ENCODE measurements around the gene NUB1.

The NUB1 gene

DNA sequence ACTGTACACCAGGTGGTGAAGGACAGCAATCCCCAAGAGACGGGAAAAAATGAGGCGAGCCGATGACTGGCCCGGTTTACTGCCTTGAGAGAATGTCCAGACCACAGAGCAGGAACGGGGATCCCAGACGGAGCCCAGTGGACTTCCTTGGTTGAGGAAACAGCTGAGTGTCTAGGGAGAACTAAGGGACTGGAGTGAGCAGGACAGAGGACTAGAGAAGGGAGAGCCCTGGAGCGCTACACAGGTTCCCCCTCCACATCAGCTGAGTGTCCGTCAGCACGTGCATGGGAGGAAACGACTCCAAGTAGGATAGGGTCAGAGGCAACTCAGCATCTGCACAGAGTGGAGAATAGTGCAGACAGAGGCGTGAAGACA is 75.3 kb downstream of the NUB1 start:
- H3K27ac ChIP-seq (ENCODE audit: low read depth, low read length), result no peak overlapping the region
- peaks cover 11% of the 10 kb centered on the region for H3K4me1 ChIP-seq (ENCODE audit: control insufficient read depth, insufficient read depth, low read length)
- no peaks in the 10 kb centered on the region for H3K9me3 ChIP-seq (ENCODE audit: control insufficient read depth, insufficient read depth, low read length)
- no peaks in the 10 kb centered on the region for H3K36me3 ChIP-seq (ENCODE audit: control insufficient read depth, insufficient read depth, low read length)
- H3K4me3 ChIP-seq (ENCODE audit: low read depth, low read length), result no peak overlapping the region
- H3K9ac ChIP-seq (ENCODE audit: low read depth, low read length), result no peak overlapping the region
- H3K27me3 ChIP-seq (ENCODE audit: control insufficient read depth, insufficient read depth, low read length), result peaks cover 49% of the 10 kb centered on the region

DNA sequence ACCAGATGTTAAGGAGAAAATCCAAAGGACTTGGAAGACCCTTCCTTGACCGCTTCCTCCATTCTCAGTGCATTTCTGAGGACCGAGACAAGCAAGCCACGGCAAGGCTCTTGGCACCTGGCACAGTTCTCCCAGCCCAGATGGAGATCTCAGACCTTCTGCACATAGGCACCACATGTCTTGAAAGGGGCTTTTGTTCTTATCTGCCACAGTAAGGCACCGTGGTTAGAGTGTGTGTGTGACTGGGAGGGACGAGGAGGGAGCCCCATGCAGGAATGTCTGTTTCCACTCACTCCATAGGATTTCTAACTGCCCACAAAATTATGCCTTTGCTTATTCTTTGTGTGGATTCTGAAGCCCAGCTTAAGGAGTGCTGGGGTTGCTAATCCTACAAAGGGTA is 78.5 kb downstream of the NUB1 start:
- H3K27ac ChIP-seq (ENCODE audit: low read depth, low read length), result no peak overlapping the region
- no peaks in the 10 kb centered on the region for H3K9me3 ChIP-seq (ENCODE audit: control insufficient read depth, insufficient read depth, low read length)
- H3K4me3 ChIP-seq (ENCODE audit: low read depth, low read length), result no peak overlapping the region
- H3K4me1 ChIP-seq (ENCODE audit: control insufficient read depth, insufficient read depth, low read length), result peaks cover 9% of the 10 kb centered on the region; the same call in 1 of the 2 replicates
- H3K9ac ChIP-seq (ENCODE audit: low read depth, low read length), result no peak overlapping the region
- peaks cover 26% of the 10 kb centered on the region for H3K27me3 ChIP-seq (ENCODE audit: control insufficient read depth, insufficient read depth, low read length)
- no peaks in the 10 kb centered on the region for H3K36me3 ChIP-seq (ENCODE audit: control insufficient read depth, insufficient read depth, low read length)

DNA sequence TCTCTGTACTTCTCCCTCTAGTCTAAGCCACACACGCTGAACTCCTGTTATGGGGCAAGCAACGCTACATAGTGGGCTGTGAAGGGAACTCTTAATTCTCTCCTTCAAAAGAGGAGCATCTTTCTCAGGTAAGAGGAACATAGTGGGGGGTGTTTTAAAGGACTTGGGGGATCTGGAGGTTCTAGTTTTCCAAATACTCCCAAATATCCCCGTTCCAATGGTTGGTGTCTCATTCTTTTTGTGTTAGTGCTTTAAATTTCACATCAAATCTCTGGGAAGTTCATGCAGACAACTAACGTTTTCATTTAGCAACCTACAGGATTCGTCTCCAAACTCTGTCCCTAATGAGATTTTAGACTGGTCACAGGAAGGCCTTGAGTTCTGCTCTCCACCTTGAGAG is 80.6 kb downstream of the NUB1 start:
- H3K27me3 ChIP-seq (ENCODE audit: control insufficient read depth, insufficient read depth, low read length), result peaks cover 6% of the 10 kb centered on the region; the same call in 1 of the 2 replicates
- H3K36me3 ChIP-seq (ENCODE audit: control insufficient read depth, insufficient read depth, low read length), result no peaks in the 10 kb centered on the region
- H3K27ac ChIP-seq (ENCODE audit: low read depth, low read length), result no peak overlapping the region
- H3K9ac ChIP-seq (ENCODE audit: low read depth, low read length), result no peak overlapping the region
- no peaks in the 10 kb centered on the region for H3K4me1 ChIP-seq (ENCODE audit: control insufficient read depth, insufficient read depth, low read length)
- H3K9me3 ChIP-seq (ENCODE audit: control insufficient read depth, insufficient read depth, low read length), result no peaks in the 10 kb centered on the region
- H3K4me3 ChIP-seq (ENCODE audit: low read depth, low read length), result no peak overlapping the region

DNA sequence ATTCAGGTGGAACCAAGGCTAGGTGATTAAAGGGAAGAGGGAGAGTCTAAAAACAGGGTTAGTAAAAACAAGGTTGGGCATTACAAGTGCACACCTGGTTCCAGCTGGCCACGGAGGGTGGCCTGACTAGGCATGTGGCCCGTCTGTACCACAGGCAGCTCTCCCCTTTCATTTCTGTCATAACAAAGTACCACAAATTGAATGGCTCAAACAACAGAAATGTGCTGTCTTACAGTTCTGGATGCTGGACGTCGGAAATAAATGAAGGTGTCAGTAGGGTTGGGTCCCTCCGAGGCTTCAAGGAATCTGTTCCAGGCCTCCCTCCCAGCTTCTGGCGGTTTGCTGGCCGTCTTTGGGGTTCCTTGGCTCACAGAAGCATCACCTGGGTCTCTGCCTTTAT is 81.6 kb downstream of the NUB1 start:
- Histone ChIP-seq H3K4me1 (ENCODE audit: control insufficient read depth, insufficient read depth, low read length) (peaks cover 5% of the 10 kb centered on the region; the same call in 1 of the 2 replicates), H3K36me3 (ENCODE audit: control insufficient read depth, insufficient read depth, low read length) (no peaks in the 10 kb centered on the region), H3K27me3 (ENCODE audit: control insufficient read depth, insufficient read depth, low read length) (peaks cover 4% of the 10 kb centered on the region; the same call in 1 of the 2 replicates), H3K9me3 (ENCODE audit: control insufficient read depth, insufficient read depth, low read length) (no peaks in the 10 kb centered on the region), H3K4me3 (ENCODE audit: low read depth, low read length) (no peak overlapping the region), H3K9ac (ENCODE audit: low read depth, low read length) (no peak overlapping the region), H3K27ac (ENCODE audit: low read depth, low read length) (no peak overlapping the region)

DNA sequence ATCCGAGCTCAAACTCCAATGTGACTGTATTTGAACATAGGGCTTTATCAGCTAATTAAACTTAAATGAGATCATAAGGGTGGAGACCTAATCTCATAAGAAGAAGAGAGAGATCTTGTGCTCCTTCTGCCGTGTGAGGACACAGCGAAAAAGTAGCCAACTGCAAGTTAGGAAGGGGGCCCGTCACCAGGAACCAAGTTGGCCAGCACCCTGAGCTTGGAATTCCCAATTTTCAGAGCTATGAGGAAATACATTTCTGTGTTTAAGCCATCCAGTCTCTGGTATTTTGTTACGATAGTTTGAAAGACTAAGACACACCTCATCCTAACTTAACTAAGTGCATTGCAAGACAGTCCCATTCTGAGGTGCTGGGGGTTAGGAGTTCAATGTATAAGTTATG is 82.3 kb downstream of the NUB1 start:
- Histone ChIP-seq H3K27ac (ENCODE audit: low read depth, low read length) (no peak overlapping the region), H3K27me3 (ENCODE audit: control insufficient read depth, insufficient read depth, low read length) (peaks cover 4% of the 10 kb centered on the region; the same call in 1 of the 2 replicates), H3K4me3 (ENCODE audit: low read depth, low read length) (no peak overlapping the region), H3K9me3 (ENCODE audit: control insufficient read depth, insufficient read depth, low read length) (no peaks in the 10 kb centered on the region), H3K36me3 (ENCODE audit: control insufficient read depth, insufficient read depth, low read length) (no peaks in the 10 kb centered on the region), H3K4me1 (ENCODE audit: control insufficient read depth, insufficient read depth, low read length) (peaks cover 12% of the 10 kb centered on the region; the same call in 1 of the 2 replicates), H3K9ac (ENCODE audit: low read depth, low read length) (no peak overlapping the region)

DNA sequence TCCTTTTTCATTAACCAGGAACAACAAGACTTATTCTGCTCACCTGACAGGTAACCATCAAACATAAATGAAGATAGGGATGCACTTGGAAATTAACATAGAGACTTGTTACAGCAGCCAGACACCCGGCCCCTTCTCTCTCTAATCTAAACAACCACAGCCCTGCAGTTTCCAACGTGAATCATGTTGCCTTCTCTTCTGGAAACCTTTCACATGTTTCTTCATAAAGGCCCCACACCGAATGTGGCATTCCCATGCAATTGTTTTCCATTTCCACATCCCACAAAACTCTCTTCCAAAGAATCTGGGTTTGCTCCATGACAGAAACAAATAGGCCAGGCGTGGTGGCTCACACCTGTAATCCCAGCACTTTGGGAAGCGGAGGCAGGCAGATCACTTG is 83.2 kb downstream of the NUB1 start:
- no peaks in the 10 kb centered on the region for H3K36me3 ChIP-seq (ENCODE audit: control insufficient read depth, insufficient read depth, low read length)
- no peak overlapping the region for H3K9ac ChIP-seq (ENCODE audit: low read depth, low read length)
- peaks cover 4% of the 10 kb centered on the region; the same call in 1 of the 2 replicates for H3K27me3 ChIP-seq (ENCODE audit: control insufficient read depth, insufficient read depth, low read length)
- no peaks in the 10 kb centered on the region for H3K9me3 ChIP-seq (ENCODE audit: control insufficient read depth, insufficient read depth, low read length)
- no peak overlapping the region for H3K4me3 ChIP-seq (ENCODE audit: low read depth, low read length)
- peaks cover 18% of the 10 kb centered on the region; the same call in 1 of the 2 replicates for H3K4me1 ChIP-seq (ENCODE audit: control insufficient read depth, insufficient read depth, low read length)
- no peak overlapping the region for H3K27ac ChIP-seq (ENCODE audit: low read depth, low read length)

DNA sequence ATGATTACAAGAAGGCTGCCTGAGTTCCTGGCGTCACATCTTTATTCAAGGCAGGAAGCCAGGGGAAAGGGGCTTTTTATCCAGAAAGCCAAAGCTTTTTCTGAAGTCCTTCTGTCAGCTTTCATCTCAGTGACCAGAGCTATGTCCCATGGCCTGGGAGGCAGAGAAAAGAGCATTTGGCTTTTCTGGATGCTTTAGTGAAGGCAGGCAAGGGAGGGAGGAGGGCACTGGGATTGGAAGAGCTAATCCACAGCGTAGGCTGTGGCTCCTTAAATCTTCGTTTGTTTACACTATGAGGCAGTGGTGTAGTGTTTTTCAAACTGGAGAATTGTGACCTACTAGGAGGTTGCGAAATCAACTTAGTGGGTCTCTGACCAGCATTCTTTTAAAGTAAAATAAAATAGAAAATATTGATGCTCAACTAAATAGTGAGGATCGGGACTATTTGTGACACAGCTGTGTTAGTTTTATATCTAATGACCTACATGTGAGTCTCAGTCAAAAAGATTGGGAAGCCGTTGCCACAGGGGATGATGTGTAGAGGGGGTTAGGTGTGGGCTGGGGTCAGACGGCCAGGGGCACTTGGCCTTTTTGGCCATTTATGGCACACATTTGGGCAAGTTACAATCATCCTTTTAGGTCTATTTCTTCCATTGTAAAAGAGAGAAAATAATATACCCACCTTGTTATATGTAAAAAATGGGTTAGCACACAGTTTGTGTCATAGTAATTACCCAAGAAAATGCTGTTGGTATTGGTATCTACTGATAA is 84.2 kb downstream of the NUB1 start:
- H3K4me3 ChIP-seq (ENCODE audit: low read depth, low read length), result no peak overlapping the region
- peaks cover 4% of the 10 kb centered on the region; the same call in 1 of the 2 replicates for H3K27me3 ChIP-seq (ENCODE audit: control insufficient read depth, insufficient read depth, low read length)
- no peak overlapping the region for H3K27ac ChIP-seq (ENCODE audit: low read depth, low read length)
- H3K9ac ChIP-seq (ENCODE audit: low read depth, low read length), result no peak overlapping the region
- peaks cover 24% of the 10 kb centered on the region for H3K4me1 ChIP-seq (ENCODE audit: control insufficient read depth, insufficient read depth, low read length)
- no peaks in the 10 kb centered on the region for H3K36me3 ChIP-seq (ENCODE audit: control insufficient read depth, insufficient read depth, low read length)
- no peaks in the 10 kb centered on the region for H3K9me3 ChIP-seq (ENCODE audit: control insufficient read depth, insufficient read depth, low read length)

DNA sequence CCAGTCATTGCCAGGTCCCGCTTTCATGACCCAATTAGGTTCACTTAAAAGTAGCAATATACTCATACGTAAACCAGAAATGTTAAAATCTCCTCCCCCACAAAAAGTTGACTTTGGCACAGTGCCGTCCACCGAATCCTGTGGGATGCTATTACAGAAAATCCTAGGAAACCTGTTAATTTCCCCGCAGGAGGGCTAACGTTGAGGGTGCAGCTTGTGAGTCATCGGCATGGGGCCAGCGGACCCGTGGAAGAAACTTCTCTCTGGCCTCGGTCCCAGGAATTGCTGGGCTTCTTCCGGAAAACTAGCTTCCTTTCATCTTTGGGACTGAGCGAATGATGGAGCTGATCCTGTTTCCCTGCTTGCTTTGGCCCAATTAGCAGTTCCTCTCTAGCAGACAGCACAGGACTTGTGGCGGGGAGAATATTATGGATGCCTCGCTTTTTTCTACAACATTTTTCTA is 84.9 kb downstream of the NUB1 start:
- Histone ChIP-seq H3K4me3 (ENCODE audit: low read depth, low read length) (no peak overlapping the region), H3K27ac (ENCODE audit: low read depth, low read length) (no peak overlapping the region), H3K4me1 (ENCODE audit: control insufficient read depth, insufficient read depth, low read length) (peaks cover 24% of the 10 kb centered on the region), H3K36me3 (ENCODE audit: control insufficient read depth, insufficient read depth, low read length) (no peaks in the 10 kb centered on the region), H3K27me3 (ENCODE audit: control insufficient read depth, insufficient read depth, low read length) (peaks cover 4% of the 10 kb centered on the region; the same call in 1 of the 2 replicates), H3K9ac (ENCODE audit: low read depth, low read length) (no peak overlapping the region), H3K9me3 (ENCODE audit: control insufficient read depth, insufficient read depth, low read length) (no peaks in the 10 kb centered on the region)

DNA sequence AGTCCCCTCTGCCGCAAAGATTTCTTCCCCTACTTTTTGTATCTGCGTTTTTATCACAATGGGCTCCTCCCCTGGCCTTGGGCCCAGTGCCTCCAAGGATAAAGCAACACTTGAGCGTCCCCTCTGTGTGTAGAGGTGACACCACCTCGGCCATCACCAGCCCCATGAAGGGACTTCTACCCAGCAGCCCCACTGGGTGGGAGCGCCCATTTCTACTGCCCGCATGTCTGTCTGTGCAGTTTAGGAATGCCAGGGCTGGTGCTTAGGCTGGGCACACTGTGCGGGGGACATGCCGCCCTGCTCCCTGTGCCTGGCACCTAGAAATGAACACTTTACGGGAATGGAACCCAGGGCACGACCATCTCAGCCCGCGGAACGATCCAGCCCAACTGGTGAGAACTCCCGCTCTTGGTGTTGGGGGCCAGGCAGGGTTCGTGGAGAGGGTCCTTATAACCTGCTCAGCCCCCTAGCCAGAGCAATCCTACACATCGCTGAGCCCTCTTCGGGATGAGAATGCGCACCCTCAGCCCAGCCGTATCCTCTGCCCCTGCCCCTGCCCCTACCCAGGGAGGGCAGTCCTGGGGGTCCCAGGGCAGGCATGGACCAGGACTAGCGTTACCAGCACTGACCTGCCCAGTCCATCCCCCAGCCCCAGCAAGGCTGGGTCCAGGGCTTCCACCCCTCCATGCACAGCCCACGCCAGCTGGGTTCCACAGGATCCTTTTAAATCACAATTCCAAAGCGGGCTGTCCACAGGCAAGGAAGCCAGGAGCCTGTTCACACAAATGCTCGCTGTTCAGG is 85.5 kb downstream of the NUB1 start:
- Histone ChIP-seq H3K4me3 (ENCODE audit: low read depth, low read length) (no peak overlapping the region), H3K4me1 (ENCODE audit: control insufficient read depth, insufficient read depth, low read length) (peaks cover 24% of the 10 kb centered on the region), H3K9me3 (ENCODE audit: control insufficient read depth, insufficient read depth, low read length) (no peaks in the 10 kb centered on the region), H3K36me3 (ENCODE audit: control insufficient read depth, insufficient read depth, low read length) (no peaks in the 10 kb centered on the region), H3K9ac (ENCODE audit: low read depth, low read length) (no peak overlapping the region), H3K27ac (ENCODE audit: low read depth, low read length) (no peak overlapping the region), H3K27me3 (ENCODE audit: control insufficient read depth, insufficient read depth, low read length) (peaks cover 1% of the 10 kb centered on the region; the same call in 1 of the 2 replicates)

DNA sequence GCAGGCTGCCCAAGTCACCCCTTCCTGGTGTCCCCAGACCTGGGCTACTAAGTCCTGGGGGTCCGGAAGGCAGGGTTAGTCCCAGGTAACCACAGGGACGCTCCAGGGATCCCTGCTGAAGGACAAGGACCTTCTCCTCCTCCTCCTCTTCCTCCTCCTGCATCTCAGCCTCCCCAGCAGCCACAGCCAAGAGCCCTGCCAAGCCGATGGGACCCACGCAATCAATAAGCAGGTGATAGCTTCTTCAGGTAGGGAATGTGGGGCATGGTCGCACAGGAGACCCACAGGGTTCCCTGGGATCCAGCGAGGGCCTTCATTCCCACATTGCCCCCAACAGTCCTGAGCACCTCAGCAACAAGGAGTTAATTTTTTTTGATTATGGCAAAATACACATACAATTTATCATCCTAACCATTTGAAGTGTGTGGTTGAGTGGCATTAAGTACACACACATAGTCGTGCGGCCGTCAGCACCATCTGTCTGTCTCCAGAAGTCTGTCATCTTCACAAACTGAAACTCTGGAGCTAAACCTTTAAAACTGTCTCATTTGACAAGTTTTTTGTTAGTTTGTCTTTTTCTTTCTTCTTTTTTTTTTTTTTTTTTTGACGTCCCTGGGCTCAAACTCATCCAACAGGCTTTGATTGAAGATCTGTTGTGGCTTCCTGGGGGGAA is 86.2 kb downstream of the NUB1 start:
- Histone ChIP-seq H3K27ac (ENCODE audit: low read depth, low read length) (no peak overlapping the region), H3K27me3 (ENCODE audit: control insufficient read depth, insufficient read depth, low read length) (no peaks in the 10 kb centered on the region; the same call in 1 of the 2 replicates), H3K4me1 (ENCODE audit: control insufficient read depth, insufficient read depth, low read length) (peaks cover 24% of the 10 kb centered on the region), H3K9ac (ENCODE audit: low read depth, low read length) (no peak overlapping the region), H3K4me3 (ENCODE audit: low read depth, low read length) (no peak overlapping the region), H3K9me3 (ENCODE audit: control insufficient read depth, insufficient read depth, low read length) (no peaks in the 10 kb centered on the region), H3K36me3 (ENCODE audit: control insufficient read depth, insufficient read depth, low read length) (no peaks in the 10 kb centered on the region)

All from HUES48 (cell line).